SW 1271 (cell line): ENCODE results near the gene NPAS4.
"Not testable (repeated sequence)": the region's sequence is repeated elsewhere in the genome, so short reads cannot be mapped to it uniquely, and the experiment has no call there.

Experiments used
- DNase-seq, 2 experiments: peaks; one replicate each; lab custom pipeline; 2025; lab: John Stamatoyannopoulos, UW

Gene NPAS4

GRCh38 chr11:66420671-66421476 is at the start of gene NPAS4:
Gene NPAS4, plus strand, starts transcription at chr11:66421035. Its CDS starts 145 bp downstream, at chr11:66421180.
- no peak for DNase-seq

- DNase-seq: peak; percentile 25 to 64
These were observed 49.0 kb upstream of the NPAS4 start, which contains the start of gene SLC29A2 for GRCh38 chr11:66371627-66372415. Gene SLC29A2, minus strand, starts transcription at chr11:66371760. Its CDS starts 169 bp downstream, at chr11:66371591.

- no peak for DNase-seq
These were observed 47.6 kb upstream of the NPAS4 start for GRCh38 chr11:66373265-66373664.

- not testable (repeated sequence) for DNase-seq
These were observed 47.0 kb upstream of the NPAS4 start for GRCh38 chr11:66373690-66374287.

- DNase-seq: not testable (repeated sequence)
These were observed 40.6 kb upstream of the NPAS4 start for GRCh38 chr11:66380264-66380663.

- not testable (repeated sequence) for DNase-seq
These were observed 36.5 kb upstream of the NPAS4 start for GRCh38 chr11:66384316-66384715.

GRCh38 chr11:66386171-66387069 is 34.4 kb upstream of the NPAS4 start:
- DNase-seq: peak in 1 of 2 experiments; percentile 70

- peak; percentile 14 to 44 for DNase-seq
These were observed 32.0 kb upstream of the NPAS4 start for GRCh38 chr11:66388780-66389386.

GRCh38 chr11:66391322-66391721 is 29.5 kb upstream of the NPAS4 start:
- DNase-seq: no peak

- no peak for DNase-seq
These were observed 26.9 kb upstream of the NPAS4 start for GRCh38 chr11:66393954-66394353.

GRCh38 chr11:66407651-66408050 is 13.2 kb upstream of the NPAS4 start:
- no peak for DNase-seq

GRCh38 chr11:66408488-66409214 is 12.2 kb upstream of the NPAS4 start:
- peak; percentile 39 to 75 for DNase-seq

GRCh38 chr11:66409226-66409625 is 11.6 kb upstream of the NPAS4 start:
- no peak for DNase-seq

GRCh38 chr11:66410191-66410590 is 10.6 kb upstream of the NPAS4 start:
- DNase-seq: no peak

GRCh38 chr11:66411323-66411722 is 9.5 kb upstream of the NPAS4 start:
- DNase-seq: no peak

GRCh38 chr11:66412110-66412509 is 8.7 kb upstream of the NPAS4 start:
- no peak for DNase-seq

- DNase-seq: no peak
These were observed 7.7 kb upstream of the NPAS4 start for GRCh38 chr11:66413167-66413566.

GRCh38 chr11:66414120-66414934 is 6.5 kb upstream of the NPAS4 start:
- DNase-seq: no peak

GRCh38 chr11:66415423-66415822 is 5.4 kb upstream of the NPAS4 start:
- DNase-seq: no peak
